Body of pancreas (tissue), 4 donors: ENCODE data around the gene UPF2. TPM values are rescaled to one million over a fixed set of nuclear protein-coding genes. Genes with fewer than 3 reads are reported as not detected.

Source experiments
- ATAC-seq: fragments of 150-250 bp; one replicate; pipeline ENCODE4 v1.9.1; 2016
- DNase-seq, 4 donors: peaks; one replicate each; pipeline ENCODE4 v3.0.0-alpha.2; 2019
- H3K27ac ChIP-seq, 4 donors: fragments of 200-600 bp; sonication (generic); 1 replicate in 3 of 4; 2 replicates in 1 of 4; pipeline versions ENCODE4 v1.5.1 to v1.6.1; 2016 to 2019; ENCODE audit warnings: mild to moderate bottlenecking in 1 of 4, mixed read lengths in 1 of 4, moderate library complexity in 1 of 4
- H3K27me3 ChIP-seq, 2 donors: fragments of 200-600 bp; sonication (generic); one replicate each; pipeline ENCODE4 v1.6.0; 2016; ENCODE audit warnings: mild to moderate bottlenecking in 1 of 2
- H3K36me3 ChIP-seq, 2 donors: fragments of 200-600 bp; sonication (generic); replicated peaks in 1 of 2; 2 replicates each; pipeline ENCODE4 v1.5.1; 2016; ENCODE audit warnings: low read depth in 2 of 2; ENCODE audit not compliant: insufficient read depth in 1 of 2
- H3K4me1 ChIP-seq: fragments of 200-600 bp; sonication (generic); one replicate; pipeline ENCODE4 v1.6.0; 2016
- H3K4me3 ChIP-seq, 2 donors: fragments of 200-600 bp; sonication (generic); 1 replicate in 1 of 2; 2 replicates in 1 of 2; pipeline ENCODE4 v1.5.1; 2016 to 2019
- H3K9me3 ChIP-seq, 3 donors: fragments of 200-600 bp; sonication (generic); 1 replicate in 2 of 3; 2 replicates in 1 of 3; pipeline ENCODE4 v1.5.1; 2016
- POLR2A ChIP-seq, 3 donors: fragments of 450-650 bp; IDR thresholded peaks; one replicate each; pipeline ENCODE4 v1.6.1; 2016; ENCODE audit warnings: antibody characterized with exemption in 3 of 3, mild to moderate bottlenecking in 2 of 3
- WGBS, 2 donors: methylation state at CpG; one replicate each; pipeline ENCODE4 v1.1.5; 2017; 5-methylcytosine and 5-hydroxymethylcytosine counted together
- intact Hi-C: fragments of 100-400 bp; cut with DNase I; formaldehyde crosslinking; loops from one replicate; pipeline ENCODE4 v1.15.1; 2023
- total RNA-seq, 2 donors: library from RNA; depleted of rRNA; stranded (reverse); fragments of >200 nt; gene quantifications; one replicate each; pipeline ENCODE4 v1.1.0, GENCODE V29; 2016
- TF ChIP-seq, protein P1 (sequence below), 7 experiments: fragments of 450-650 bp in 4 of 7; fragments of 200-600 bp in 3 of 7; sonication (generic) in 3 of 7; IDR thresholded peaks; one replicate each; pipeline ENCODE4 v1.5.1; 2016 to 2019; ENCODE audit warnings: antibody characterized with exemption in 7 of 7

The UPF2 gene
- total RNA-seq, 2 donors from 2014 or later: 11.2 to 16.9 TPM

DNA sequence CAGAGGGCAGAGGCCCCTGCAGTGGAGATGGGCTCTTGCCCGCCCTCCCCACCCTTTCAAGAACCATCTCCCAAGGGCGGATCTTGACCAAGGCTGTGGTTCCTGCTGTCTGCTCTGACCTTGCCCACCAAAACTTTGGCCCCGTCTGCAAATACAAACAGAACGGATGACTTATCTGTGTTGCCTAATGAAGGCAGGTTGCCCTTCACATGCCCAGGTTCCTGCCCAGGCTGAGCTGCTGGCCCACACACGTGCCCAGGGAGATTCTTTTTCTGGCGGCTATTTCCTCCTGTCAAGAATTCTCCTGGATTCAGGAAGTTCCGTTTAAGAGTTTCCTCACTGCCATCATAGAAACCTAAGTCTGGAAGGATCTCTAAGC lies 141.2 kb downstream of the UPF2 start:
- Histone ChIP-seq H3K27me3 (no peaks in the 10 kb centered on the region), H3K36me3 (no peaks in the 10 kb centered on the region), H3K27ac (no peak overlapping the region), H3K9me3 (no peaks in the 10 kb centered on the region), H3K4me3 (no peak overlapping the region), H3K4me1 (peaks cover 19% of the 10 kb centered on the region)
- no peak for TF ChIP-seq POLR2A (IDR thresholded peaks at IDR 0.05)
- ATAC-seq (no peak), DNase-seq (peak in 1 of 4 donors; percentile 15)
- intact Hi-C loops: no loop called here
- WGBS, 2 donors: 36 to 48% methylated on average over 7 of the region's 7 CpGs

DNA sequence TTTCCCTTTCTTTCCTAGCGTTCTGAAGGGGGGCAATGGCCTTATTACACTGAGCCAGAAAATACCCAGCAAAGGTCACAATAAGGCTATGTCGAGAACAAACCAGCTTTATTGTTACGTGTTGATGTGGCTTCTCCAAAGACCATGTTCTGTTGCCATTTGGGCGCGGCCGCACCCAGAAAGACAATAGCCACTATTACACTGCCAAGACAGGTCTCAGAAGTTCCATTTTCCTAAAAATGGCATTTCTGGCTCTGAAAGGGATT lies 141.6 kb downstream of the UPF2 start:
- intact Hi-C loops: no loop called here
- TF ChIP-seq POLR2A (IDR thresholded peaks at IDR 0.05): no peak
- TF ChIP-seq, protein P1, sequence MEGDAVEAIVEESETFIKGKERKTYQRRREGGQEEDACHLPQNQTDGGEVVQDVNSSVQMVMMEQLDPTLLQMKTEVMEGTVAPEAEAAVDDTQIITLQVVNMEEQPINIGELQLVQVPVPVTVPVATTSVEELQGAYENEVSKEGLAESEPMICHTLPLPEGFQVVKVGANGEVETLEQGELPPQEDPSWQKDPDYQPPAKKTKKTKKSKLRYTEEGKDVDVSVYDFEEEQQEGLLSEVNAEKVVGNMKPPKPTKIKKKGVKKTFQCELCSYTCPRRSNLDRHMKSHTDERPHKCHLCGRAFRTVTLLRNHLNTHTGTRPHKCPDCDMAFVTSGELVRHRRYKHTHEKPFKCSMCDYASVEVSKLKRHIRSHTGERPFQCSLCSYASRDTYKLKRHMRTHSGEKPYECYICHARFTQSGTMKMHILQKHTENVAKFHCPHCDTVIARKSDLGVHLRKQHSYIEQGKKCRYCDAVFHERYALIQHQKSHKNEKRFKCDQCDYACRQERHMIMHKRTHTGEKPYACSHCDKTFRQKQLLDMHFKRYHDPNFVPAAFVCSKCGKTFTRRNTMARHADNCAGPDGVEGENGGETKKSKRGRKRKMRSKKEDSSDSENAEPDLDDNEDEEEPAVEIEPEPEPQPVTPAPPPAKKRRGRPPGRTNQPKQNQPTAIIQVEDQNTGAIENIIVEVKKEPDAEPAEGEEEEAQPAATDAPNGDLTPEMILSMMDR (IDR thresholded peaks at IDR 0.05): no peak
- no peak overlapping the region for H3K4me3 ChIP-seq
- DNase-seq (no peak), ATAC-seq (no peak)
- WGBS, 2 donors: 87 to 93% methylated on average over 6 of the region's 6 CpGs
- no peaks in the 10 kb centered on the region for H3K9me3 ChIP-seq
- H3K27ac ChIP-seq: no peak overlapping the region
- no peaks in the 10 kb centered on the region for H3K27me3 ChIP-seq
- H3K4me1 ChIP-seq: peaks cover 19% of the 10 kb centered on the region
- no peaks in the 10 kb centered on the region for H3K36me3 ChIP-seq

DNA sequence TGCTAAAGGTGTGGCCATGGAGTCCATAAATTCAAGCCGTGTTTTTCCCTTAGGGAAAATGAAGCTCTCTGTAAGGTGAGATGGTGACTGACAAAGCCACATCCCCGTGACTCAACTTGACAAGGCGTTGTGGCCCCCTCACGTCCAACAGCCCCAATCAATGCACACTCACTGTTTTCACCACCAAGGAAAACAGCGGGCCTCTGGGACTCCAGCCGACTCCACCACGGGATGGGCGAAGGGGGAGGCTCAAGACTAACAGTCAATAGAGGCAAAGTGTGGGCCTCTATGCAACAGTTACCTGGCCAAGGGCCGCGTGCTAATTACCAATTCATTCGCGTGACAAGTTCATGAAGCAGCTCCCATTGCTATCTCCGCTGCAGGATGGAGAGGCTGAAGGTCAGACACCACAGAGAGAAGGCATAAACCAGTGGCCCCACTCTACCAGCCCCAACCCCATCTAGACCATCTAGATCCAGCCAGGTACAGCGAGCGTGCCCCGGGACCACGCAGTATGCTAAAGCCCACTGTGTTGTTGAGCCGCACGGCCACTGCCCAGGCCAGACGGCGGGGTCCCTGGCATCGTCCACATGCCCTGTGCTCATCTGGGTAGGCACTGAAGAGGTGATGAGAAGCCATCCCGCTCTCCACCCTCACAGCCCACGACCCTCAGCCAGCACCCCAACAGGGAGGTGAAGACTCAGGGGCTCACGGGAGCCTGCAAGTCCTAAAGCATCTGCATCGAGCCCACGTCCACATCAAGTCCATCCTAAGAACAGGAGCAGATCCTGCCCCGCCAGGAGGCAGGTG lies 143.3 kb downstream of the UPF2 start:
- 87 to 91% methylated on average over 21 to 28 of the region's 28 CpGs for WGBS, 2 donors
- Histone ChIP-seq H3K27ac (peak overlapping the region; percentile 74 to 91 (median 83)), H3K9me3 (no peaks in the 10 kb centered on the region)

DNA sequence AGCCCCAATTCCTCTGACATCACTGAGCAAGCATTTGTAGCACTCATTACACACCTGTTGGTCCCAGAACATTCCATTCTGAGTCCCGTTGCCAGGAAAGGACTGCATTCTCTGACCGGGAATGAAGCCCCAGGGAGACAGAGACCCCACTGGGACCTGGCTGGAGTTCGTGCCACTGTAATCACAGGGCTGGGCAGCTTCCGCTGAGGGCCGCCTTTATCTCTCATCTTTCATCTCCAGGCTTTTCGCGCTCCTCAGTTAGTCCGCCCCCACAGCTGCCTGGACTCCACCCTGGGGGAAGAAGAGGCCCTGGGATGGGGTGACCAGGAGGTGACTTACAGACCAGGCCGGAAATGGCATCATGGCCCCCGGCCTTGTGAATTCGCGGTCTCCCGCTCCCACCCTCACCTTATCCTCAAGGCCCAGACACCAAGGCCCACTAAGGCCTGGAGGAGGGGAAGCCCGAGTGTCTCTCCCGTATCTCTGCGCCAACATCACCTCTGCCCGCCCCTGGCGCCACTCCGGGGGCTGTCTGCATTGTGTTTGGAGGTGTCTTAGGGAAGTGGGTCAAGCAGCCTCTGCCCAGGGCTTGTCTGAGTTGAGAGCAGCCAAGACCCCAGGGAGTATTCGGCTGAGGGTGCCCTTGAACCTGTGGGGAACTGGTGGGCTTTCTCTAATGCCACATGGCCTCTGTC lies 144.1 kb downstream of the UPF2 start:
- H3K9me3 ChIP-seq: no peaks in the 10 kb centered on the region
- ATAC-seq: peak; percentile 94
- H3K36me3 ChIP-seq: no peaks in the 10 kb centered on the region
- DNase-seq: peak; percentile 71 to 87 (median 84)
- TF ChIP-seq, protein P1 (IDR thresholded peaks at IDR 0.05): no peak
- peak in 1 of 3 donors; percentile 49 for TF ChIP-seq POLR2A (IDR thresholded peaks at IDR 0.05)
- H3K4me1 ChIP-seq: peaks cover 19% of the 10 kb centered on the region
- H3K27ac ChIP-seq: peak overlapping the region; percentile 74 to 91 (median 83)
- H3K4me3 ChIP-seq: no peak overlapping the region
- 62 to 69% methylated on average over 14 to 20 of the region's 20 CpGs for WGBS, 2 donors
- intact Hi-C loops: no loop called here
- no peaks in the 10 kb centered on the region for H3K27me3 ChIP-seq

More for the DNA sequence above, 143.3 kb downstream of the UPF2 start:
- H3K27me3 ChIP-seq: no peaks in the 10 kb centered on the region
- DNase-seq (no peak), ATAC-seq (no peak)
- no peak overlapping the region for H3K4me3 ChIP-seq
- peaks cover 19% of the 10 kb centered on the region for H3K4me1 ChIP-seq
- TF ChIP-seq, protein P1 (IDR thresholded peaks at IDR 0.05): no peak
- no peak for TF ChIP-seq POLR2A (IDR thresholded peaks at IDR 0.05)
- intact Hi-C loops: no loop called here
- no peaks in the 10 kb centered on the region for H3K36me3 ChIP-seq

DNA sequence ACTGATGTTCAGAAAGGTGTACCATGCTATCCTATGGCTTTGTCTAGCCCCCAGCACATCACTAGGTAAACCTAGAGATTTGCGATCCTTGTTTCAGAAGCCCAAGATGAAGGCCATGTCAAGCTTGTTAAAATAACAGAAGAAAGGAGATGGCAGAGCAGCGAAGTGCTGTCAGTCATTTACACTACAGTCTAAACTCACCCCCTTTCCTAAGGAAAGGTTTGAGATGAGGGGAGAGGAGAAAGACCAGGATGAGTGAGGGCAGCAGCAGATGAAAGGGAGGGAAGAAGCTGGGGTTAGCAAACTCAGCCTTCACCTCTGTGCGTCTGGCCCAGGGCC lies 144.6 kb downstream of the UPF2 start:
- no peaks in the 10 kb centered on the region for H3K9me3 ChIP-seq
- intact Hi-C loops: no loop called here
- DNase-seq (no peak), ATAC-seq (no peak)
- peak overlapping the region; percentile 74 to 91 (median 83) for H3K27ac ChIP-seq
- H3K4me3 ChIP-seq: no peak overlapping the region
- peaks cover 19% of the 10 kb centered on the region for H3K4me1 ChIP-seq
- no peaks in the 10 kb centered on the region for H3K36me3 ChIP-seq
- no peaks in the 10 kb centered on the region for H3K27me3 ChIP-seq
- WGBS, 2 donors: 62 to 69% methylated on average over 3 of the region's 3 CpGs
- TF ChIP-seq, protein P1 (IDR thresholded peaks at IDR 0.05): no peak
- peak in 1 of 3 donors; percentile 16 for TF ChIP-seq POLR2A (IDR thresholded peaks at IDR 0.05)
